AG08396 (cell line): Measurements from ENCODE around the gene ASTL.

Experiments used
- DNase-seq: peaks from one replicate; pipeline ENCODE4 v3.0.0; 2012; ENCODE audit warnings: low spot score, mixed read lengths

Gene ASTL

GRCh38 chr2:96130483-96130882 is 7.8 kb downstream of the ASTL start:
- no peak for DNase-seq

DNA sequence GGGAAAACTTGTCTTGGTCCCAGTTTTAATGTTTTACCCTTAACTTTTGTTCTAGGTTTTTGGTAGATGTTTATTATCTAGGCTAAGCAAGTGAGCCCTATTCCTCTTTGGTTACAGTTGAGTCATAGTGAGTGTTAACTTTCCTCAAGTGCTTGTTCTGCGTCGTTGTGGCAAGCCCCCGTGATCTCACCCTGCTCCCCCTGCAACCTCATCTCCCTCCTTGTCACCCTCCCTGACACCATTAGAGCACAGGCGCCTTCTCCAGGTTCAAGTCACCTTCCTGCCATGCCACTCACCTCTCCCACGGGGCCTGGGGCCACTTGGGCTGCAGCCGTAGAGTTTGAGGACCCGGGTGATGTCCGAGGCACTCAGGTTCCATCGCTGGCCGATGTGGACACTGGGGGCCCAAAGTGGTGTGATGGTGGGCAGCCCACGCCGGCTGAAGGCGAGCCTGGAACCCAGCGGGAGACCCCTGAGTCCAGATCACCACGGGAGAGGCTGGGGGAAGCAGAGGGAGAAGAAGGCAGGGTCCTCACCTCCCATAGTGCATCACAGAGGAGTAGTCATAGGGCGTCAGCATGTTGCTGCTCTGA is 8.7 kb downstream of the ASTL start:
- no peak for DNase-seq

- DNase-seq: no peak
These were observed 9.8 kb downstream of the ASTL start for GRCh38 chr2:96128456-96128855.

DNA sequence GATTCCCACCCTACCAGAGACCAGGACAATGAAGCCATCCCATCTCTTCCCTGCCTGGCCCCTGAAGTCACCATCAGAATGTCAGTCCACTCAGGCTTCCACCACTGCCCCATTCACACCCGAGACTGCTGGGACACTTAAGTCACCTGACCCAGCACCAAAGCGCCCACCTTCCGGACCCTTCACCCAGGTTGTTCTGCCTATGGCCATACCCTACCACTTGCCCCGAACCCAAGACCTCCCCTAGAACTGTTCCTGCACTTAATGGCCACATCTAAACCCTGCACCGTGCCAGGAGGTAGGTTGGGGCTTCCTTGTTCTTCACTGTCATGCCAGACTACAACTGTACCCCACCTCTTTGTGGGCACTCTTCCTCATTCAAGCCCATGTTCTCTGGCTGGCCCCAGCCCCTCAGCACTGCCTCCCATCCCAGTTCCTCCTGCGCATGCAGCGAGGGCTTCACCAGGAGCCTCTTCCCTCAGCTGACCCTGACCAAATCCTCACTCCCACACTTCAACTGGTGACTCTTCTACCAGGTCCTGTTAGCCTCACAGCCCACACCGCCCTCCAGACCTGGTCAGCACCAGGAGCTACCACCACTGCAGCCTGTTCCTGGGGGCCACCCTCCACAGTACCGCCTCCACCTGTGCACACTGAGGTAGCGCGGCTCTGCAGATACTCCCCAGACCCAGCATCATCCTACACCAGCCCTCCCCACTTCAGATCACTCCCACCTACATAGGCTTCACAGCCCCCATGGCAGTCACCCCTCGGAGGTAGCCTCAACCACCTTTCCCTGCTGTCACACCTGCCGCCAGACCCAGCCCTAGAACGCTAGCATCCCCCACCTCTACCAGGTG is 13.7 kb downstream of the ASTL start:
- no peak for DNase-seq

DNA sequence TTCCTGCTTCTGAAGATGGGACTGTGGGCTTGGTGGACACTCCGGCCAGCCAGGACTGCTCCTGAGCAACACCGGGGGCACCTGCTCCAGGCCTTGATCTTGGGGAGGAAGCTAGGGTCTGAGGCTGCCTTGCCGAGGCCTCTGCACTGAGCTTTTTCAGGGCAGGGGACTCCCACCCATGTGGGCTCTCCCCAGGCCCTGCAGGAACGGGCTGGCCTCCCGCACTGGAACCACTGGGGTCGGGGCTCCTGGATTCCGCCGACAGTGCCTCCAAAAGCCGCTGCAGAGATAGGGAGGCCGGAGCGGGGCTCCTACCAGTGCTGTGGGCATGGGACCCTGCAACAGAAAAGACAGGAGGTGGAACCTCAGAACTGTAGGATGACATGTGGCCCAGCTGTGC is 14.4 kb downstream of the ASTL start:
- DNase-seq: no peak

- no peak for DNase-seq
These were observed 15.0 kb downstream of the ASTL start for GRCh38 chr2:96123290-96123689.

- DNase-seq: no peak
These were observed 15.9 kb downstream of the ASTL start for GRCh38 chr2:96122391-96122790.

- no peak for DNase-seq
These were observed 16.9 kb downstream of the ASTL start for GRCh38 chr2:96121414-96121813.

- no peak for DNase-seq
These were observed 17.3 kb downstream of the ASTL start for GRCh38 chr2:96120991-96121390.

GRCh38 chr2:96120091-96120720 is 18.1 kb downstream of the ASTL start:
- DNase-seq: no peak

DNA sequence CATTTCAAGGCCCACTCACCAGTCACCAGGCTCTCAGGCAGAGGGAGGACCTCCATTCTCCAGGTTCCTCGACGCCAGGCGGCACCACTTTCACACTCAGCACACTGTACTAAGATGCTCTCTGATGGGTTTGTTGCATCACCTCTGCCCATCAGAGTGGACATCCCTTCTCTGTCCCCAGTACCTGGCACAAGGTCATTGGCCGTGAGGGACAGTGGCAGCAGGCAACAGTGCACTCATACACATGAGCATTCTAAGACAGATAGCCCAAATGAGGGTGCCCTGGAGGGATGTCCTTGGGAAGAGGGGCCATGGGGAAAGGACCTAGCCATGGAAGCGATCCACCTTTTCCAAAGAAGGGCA is 18.9 kb downstream of the ASTL start:
- DNase-seq: no peak

- DNase-seq: no peak
These were observed 19.5 kb downstream of the ASTL start for GRCh38 chr2:96118698-96119388.

DNA sequence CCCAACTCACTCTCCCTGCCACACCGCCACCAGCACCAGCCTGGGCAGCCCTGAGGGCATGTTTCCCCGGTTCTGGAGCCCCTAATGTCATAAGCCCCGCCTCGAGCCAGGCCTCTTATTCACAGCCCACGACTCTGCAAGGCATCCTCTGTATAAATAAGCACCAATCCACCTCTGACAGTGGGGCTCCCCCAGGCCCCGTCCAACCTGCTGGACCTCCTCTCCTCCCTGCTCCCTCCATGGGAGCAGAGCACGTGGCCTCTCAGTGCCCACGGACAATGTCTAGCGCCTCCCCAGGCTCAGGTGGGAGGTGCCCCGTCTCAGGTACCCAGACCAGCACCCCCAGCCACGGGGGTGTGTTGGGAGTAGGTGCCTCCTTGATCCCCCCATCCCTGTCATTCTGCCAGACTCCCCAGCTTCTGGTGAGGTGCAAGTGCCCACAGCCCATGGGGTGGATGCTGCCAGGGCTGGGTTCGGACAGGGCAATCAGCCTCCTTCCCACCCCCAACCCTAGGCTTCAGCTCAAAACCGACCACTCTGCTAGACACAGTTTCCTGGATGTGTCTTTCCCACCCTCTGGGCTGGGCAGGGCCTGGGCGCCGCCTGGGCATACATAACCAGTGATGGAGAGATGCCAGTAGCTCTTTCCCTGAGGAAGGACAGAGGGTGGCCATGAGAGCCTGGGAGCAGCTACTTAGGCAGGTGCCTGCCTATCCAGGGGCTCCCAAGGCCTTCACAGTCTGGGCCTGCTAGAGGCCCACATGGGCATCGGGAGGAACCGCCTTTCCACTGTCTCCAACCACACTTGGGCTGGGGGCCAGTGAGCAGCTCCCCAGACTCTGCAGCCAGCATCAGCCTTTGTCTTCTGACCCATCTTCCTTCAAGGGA is 20.4 kb downstream of the ASTL start:
- no peak for DNase-seq

DNA sequence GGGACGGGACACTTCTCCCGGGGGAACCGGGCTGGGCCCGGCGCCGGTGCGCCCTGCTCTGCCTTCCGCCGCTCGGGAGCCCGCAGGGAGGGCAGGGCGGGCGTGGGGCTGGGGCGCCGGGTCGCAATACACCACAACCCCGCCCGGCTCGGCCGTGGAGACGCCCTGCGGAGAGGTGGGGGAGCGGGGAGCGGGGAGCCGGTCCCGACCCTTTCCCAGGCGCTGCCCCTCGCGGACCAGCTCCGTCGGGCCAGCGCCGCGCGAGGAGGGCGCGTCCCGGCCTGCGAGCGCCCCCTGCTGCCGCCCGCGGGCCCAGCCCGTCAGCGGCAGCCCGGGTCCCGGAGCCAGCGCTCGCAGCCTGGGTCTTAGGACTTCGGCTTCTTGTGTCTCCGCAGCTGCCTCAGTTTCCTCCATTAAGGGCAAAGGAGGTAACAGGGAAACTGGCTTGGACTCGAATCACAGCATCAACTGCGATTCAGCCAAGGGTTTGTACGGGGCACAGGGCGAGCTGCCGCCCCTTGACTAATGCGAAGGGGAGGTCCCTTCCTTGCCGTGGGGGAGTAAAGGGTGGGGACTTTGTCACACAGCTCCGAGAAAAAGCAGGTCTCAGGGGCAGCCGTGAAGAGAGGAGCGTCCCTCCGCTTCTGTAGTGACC is 21.3 kb downstream of the ASTL start:
- DNase-seq: peak; percentile 94

DNA sequence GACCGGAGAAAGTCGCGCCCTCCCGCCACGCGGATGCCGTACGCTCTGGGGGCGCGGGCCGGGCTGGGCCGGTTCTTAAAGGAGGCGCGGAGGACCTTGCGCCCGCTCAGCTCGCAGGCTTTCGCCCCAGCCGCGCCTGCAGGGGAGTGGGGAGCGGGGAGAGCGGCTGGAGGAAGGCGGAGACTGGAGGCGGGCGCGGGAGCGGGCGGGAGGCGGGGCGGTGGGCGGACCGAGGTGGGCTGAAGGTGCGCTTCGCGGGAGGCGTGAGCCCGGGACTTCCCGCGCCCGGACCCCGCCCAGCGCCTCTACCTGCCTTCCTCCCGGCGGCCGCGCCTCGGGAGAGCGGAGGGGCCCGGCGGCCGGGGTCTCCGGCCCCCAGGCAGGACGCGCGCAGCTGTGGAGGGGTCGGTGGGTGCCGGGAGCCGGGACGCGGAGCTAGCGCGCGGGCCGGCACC is 21.9 kb downstream of the ASTL start, which contains the start of gene ADRA2B:
ADRA2B (minus strand) TSS at position 148 of the 455 bp plus-strand sequence. CDS start 422 bp downstream, outside the sequence.
- DNase-seq: peak; percentile 45

DNA sequence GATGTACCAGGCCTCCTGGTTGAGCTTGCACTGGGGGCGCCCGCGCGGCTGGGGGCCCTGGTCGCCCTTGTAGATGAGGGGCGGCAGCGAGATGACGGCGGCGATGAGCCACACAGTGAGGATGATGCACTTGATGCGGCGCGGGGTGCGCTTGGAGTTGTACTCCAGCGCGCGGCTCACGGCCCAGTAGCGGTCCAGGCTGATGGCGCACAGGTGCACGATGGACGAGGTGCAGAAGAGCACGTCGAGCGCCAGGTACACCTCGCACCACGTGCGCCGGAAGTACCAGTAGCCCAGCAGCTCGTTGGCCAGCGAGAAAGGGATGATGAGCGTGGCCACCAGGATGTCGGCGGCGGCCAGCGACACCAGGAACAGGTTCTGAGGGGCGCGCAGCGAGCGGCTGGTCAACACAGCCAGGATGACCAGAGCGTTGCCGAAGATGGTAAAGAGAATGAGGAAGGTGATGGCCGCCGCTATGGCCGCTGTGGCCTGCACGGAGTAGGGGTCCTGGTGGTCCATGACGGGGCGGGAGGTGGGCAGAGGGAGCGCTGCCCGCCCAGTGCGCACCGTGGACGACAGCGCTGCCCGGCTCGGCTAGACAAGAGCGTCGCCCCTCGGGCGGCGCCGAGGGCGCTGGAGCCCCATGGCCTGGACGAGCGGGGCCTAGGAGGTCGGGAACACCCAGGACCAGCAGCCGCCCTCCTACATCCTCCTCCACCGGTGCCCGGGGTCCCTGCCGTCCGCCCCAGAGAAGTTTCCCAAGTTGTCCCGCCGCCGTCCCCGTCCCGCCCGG is 22.5 kb downstream of the ASTL start:
- no peak for DNase-seq

DNA sequence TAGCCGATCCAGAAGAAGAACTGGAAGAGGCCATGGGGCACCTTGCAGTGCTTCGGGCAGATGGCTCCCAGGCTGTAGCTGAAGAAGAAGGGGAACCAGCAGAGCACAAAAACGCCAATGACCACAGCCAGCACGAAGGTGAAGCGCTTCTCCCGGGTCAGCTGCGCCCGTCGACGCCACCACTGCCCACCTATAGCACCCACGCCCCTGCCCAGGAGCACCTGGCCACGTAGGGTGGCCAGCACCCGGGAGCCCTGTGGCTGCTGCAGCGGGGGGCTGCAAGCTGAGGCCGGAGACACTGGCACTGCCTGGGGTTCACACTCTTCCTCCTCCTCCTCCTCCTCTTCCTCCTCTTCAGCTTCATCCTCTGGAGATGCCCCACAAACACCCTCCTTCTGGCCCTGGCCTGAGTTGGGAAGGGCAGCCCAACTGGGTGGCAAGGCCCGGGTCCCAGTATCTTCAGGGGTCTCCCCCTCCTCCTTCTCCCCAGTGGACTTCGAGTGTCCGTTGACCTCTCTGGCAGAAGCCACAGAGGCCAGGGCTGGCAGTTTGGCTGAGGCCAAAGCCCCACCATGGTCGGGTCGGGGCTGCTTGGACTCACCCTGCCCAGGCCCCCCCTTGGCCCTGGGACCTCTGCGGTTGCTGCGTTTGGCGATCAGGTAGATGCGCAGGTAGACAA is 23.3 kb downstream of the ASTL start:
- no peak for DNase-seq

GRCh38 chr2:96114546-96114902 is 23.8 kb downstream of the ASTL start:
- no peak for DNase-seq

DNA sequence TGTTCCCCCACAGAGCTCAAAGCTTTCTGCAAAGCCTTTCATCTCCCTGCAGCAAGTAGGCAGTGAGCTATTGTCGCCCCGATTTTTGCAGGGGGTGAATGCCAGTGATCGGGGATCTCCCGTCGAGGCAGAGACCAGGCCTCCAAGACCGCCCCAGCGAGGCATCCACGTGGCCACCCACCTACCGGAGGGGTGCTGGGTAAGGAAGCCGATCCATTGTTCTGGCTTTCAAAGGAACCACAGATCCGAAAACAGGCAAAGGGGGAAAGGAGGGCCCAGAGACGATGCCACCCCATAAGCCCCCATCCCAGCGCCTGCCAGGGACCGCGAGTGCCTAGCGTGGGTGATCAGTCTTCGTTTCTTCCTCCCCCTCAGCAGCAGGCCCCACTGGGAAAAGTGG is 24.4 kb downstream of the ASTL start:
- DNase-seq: no peak

DNA sequence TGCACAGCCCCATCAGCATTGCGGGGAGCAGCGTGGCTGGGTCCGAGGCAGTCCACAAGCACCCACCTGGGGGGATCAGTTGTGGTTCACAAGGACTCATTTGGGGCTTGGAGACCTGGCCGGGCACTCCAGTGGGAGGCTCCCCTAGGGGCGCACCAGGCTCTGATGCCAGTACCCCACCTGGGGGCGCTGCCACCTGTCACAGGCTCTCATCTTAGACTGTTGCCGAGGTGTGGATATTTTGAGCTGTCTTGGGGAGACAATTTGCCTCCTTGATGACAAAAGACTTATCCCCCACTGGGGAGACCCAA is 25.0 kb downstream of the ASTL start:
- DNase-seq: no peak
